BJ (cell line): Measurements from ENCODE around the gene MAN1C1. TPM values are rescaled to one million over a fixed set of nuclear protein-coding genes. Genes with fewer than 3 reads are reported as not detected.

Source experiments
- CTCF ChIA-PET: fragments of 350-600 bp; formaldehyde crosslinking; extraction: SDS; loops from one replicate; lab custom pipeline; 2021; ENCODE audit warnings: antibody characterized with exemption, inconsistent platforms; lab: Yijun Ruan, JAX
- POLR2A ChIA-PET: fragments of 300-600 bp; sonication (Branson Sonifier 250); formaldehyde crosslinking; extraction: SDS; loops from one replicate; lab custom pipeline; 2021; ENCODE audit warnings: antibody characterized with exemption; lab: Charles Lee
- DNase-seq: peaks from one replicate; pipeline ENCODE4 v3.0.0-alpha.2; 2011; ENCODE audit warnings: low read depth
- H3K27me3 ChIP-seq: 2 replicates; pipeline ENCODE4 v1.6.0; 2011; ENCODE audit warnings: low read length; ENCODE audit not compliant: control insufficient read depth, insufficient read depth
- H3K36me3 ChIP-seq: 2 replicates; pipeline ENCODE4 v1.5.1; 2011; ENCODE audit warnings: low read length; ENCODE audit not compliant: control insufficient read depth, insufficient read depth
- H3K4me3 ChIP-seq: 2 replicates; pipeline ENCODE4 v1.5.1; 2011; ENCODE audit warnings: low read depth, mild to moderate bottlenecking, control low read depth, low read length
- CTCF ChIP-seq: IDR thresholded peaks from 2 replicates; pipeline ENCODE4 v1.5.1; 2011; ENCODE audit warnings: low read depth, mild to moderate bottlenecking, control low read depth, inconsistent platforms, low read length, moderate library complexity; ENCODE audit not compliant: insufficient read depth
- polyA plus RNA-seq: library from polyadenylated mRNA; depleted of rRNA; stranded (reverse); fragments of >200 nt; gene quantifications from 2 replicates; pipeline ENCODE4 v1.2.3, GENCODE V29; 2011

Gene MAN1C1
- polyA plus RNA-seq, 1 experiment: 1.1 TPM

- Histone ChIP-seq H3K27me3 (no peaks in the 10 kb centered on the region), H3K36me3 (peaks cover 23% of the 10 kb centered on the region), H3K4me3 (no peak overlapping the region)
- ChIA-PET POLR2A (no interaction called here), CTCF (interaction anchor here (1.0 to 3.9 kb wide), 5 partner anchors 9 to 235 kb away, joined by 3 to 14 read pairs (median 4); no protein-coding TSS in a partner anchor)
- TF ChIP-seq CTCF: no peak
- no peak for DNase-seq
These were observed 191.1 kb downstream of the MAN1C1 start for GRCh38 chr1:25807480-25808390.

DNA sequence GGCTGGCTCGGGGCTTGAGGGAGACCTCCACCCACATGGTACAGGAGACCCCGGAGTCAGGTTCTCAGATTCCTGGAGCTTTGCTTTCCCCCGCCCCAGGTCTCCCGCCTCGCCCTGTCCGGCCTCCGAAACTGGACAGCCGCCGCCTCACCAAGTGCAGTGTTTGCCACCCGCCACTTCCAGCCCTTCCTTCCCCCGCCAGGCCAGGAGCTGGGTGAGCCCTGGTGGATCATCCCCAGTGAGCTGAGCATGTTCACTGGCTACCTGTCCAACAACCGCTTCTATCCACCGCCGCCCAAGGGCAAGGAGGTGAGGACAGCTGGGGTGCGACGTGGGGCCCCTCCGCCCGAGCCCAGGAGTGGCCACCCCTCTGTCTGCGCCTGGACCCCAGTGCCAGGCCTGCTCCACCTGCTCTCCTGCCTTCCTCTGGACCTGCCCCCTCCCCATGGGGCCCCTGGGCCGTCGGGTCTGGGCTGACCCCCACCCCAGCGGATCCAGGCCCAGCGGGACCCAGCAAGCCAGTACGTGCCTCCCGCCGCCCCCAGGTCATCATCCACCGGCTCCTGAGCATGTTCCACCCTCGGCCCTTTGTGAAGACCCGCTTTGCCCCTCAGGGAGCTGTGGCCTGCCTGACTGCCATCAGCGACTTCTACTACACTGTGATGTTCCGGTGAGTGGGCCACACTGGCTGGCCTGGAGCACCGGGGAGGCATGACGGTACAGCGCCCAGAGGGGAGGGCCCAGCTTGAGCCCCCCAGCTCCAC lies 192.1 kb downstream of the MAN1C1 start:
- ChIA-PET CTCF (interaction anchor here (0.6 to 3.9 kb wide), 8 partner anchors 10 to 455 kb away, joined by 3 to 18 read pairs (median 4); partner anchors contain the start of gene MTFR1L), POLR2A (no interaction called here)
- DNase-seq: no peak
- no peak overlapping the region for H3K4me3 ChIP-seq
- H3K27me3 ChIP-seq: no peaks in the 10 kb centered on the region
- TF ChIP-seq CTCF: no peak
- peaks cover 30% of the 10 kb centered on the region for H3K36me3 ChIP-seq

- H3K27me3 ChIP-seq: no peaks in the 10 kb centered on the region
- TF ChIP-seq CTCF: no peak
- ChIA-PET POLR2A (no interaction called here), CTCF (interaction anchor here (0.5 to 3.9 kb wide), 7 partner anchors 10 to 406 kb away, joined by 3 to 18 read pairs (median 9); partner anchors contain the start of gene MTFR1L)
- H3K4me3 ChIP-seq: no peak overlapping the region
- no peak for DNase-seq
- H3K36me3 ChIP-seq: peaks cover 36% of the 10 kb centered on the region
These were observed 192.8 kb downstream of the MAN1C1 start for GRCh38 chr1:25809283-25809926.

GRCh38 chr1:25809929-25810328 lies 193.3 kb downstream of the MAN1C1 start:
- POLR2A ChIA-PET: no interaction called here
- DNase-seq: no peak
- H3K4me3 ChIP-seq: no peak overlapping the region
- peaks cover 39% of the 10 kb centered on the region for H3K36me3 ChIP-seq
- CTCF ChIA-PET: interaction anchor here (0.8 to 3.9 kb wide), 7 partner anchors 9 to 237 kb away, joined by 3 to 18 read pairs (median 4); partner anchors contain the start of gene MTFR1L
- H3K27me3 ChIP-seq: no peaks in the 10 kb centered on the region
- TF ChIP-seq CTCF: no peak
